ENCODE measurements around the gene XYLB. TPM values are rescaled to one million over a fixed set of nuclear protein-coding genes. Genes with fewer than 3 reads are reported as not detected.

XYLB gene
- total RNA-seq, 4 donors from 2014 or later, result 0.76 to 3.4 (median 1.6) TPM

DNA sequence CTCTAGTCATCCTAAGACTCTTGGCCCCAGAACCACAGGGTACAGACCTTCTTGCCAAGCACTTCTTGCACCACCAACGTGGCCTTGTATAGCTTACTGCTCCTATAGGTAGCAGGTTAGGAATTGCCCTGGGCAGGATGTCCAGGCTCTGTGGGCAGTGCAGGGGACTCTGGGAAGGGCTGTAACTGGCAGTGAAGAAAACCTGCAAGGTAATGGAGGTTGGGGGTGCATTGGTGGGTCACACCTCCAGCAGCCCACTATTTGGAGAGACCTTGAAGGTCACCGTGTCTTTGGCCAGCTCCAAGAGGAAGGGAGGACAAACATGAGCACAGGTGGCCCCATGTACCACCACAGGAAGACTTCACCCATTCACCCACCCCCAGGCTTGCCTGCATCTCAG, 21.3 kb upstream of the XYLB start:
- no peaks in the 10 kb centered on the region for H3K9me3 ChIP-seq
- H3K36me3 ChIP-seq, result no peaks in the 10 kb centered on the region
- H3K27me3 ChIP-seq, result peaks cover 2% of the 10 kb centered on the region
- DNase-seq (ENCODE audit: low spot score in 2 of 2), result no peak
- TF ChIP-seq, protein P1, sequence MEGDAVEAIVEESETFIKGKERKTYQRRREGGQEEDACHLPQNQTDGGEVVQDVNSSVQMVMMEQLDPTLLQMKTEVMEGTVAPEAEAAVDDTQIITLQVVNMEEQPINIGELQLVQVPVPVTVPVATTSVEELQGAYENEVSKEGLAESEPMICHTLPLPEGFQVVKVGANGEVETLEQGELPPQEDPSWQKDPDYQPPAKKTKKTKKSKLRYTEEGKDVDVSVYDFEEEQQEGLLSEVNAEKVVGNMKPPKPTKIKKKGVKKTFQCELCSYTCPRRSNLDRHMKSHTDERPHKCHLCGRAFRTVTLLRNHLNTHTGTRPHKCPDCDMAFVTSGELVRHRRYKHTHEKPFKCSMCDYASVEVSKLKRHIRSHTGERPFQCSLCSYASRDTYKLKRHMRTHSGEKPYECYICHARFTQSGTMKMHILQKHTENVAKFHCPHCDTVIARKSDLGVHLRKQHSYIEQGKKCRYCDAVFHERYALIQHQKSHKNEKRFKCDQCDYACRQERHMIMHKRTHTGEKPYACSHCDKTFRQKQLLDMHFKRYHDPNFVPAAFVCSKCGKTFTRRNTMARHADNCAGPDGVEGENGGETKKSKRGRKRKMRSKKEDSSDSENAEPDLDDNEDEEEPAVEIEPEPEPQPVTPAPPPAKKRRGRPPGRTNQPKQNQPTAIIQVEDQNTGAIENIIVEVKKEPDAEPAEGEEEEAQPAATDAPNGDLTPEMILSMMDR (IDR thresholded peaks at IDR 0.05), result no peak
- TF ChIP-seq EP300 (IDR thresholded peaks at IDR 0.05), result no peak
- TF ChIP-seq POLR2AphosphoS5 (IDR thresholded peaks at IDR 0.05), result no peak
- TF ChIP-seq POLR2A (IDR thresholded peaks at IDR 0.05), result no peak
- H3K27ac ChIP-seq, result no peak overlapping the region
- no peak overlapping the region for H3K4me3 ChIP-seq
- 88% methylated on average over 1 of the region's 2 CpGs for WGBS
- no peaks in the 10 kb centered on the region for H3K4me1 ChIP-seq

DNA sequence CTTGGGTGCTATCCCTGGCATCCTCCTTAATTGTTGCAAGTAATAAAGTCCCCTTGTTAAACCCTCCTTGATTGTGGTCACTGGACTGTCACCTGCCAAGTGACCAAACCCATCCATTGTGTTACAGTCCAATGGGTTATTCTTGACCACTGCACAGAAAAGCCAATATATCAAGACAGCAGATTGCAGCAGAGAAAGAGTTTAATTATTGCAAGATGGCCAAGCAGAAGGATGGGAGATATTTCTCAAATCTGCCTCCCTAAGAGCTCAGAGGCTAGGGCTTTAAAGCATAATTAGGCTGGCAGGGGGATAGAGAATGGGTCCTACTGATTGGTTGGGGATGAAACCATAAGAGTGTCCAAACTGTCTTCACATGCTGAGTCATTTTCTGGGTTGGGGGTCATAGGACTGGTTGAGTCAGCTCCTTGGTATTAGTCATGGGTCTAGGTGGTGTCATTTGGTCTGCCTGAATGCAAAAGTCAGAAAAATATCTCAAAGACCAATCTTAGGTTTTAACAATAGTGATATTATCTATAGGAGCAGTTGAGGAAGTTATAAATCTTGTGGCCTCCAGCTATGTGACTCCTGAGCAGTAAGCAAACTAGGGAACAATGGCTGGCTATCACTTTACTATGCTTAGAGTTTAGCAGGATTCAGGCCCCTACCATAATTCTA, 19.1 kb upstream of the XYLB start:
- Histone ChIP-seq H3K36me3 (no peaks in the 10 kb centered on the region), H3K4me1 (no peaks in the 10 kb centered on the region), H3K9me3 (no peaks in the 10 kb centered on the region), H3K27ac (no peak overlapping the region), H3K4me3 (no peak overlapping the region), H3K27me3 (peaks cover 2% of the 10 kb centered on the region)
- TF ChIP-seq EP300 (IDR thresholded peaks at IDR 0.05), result no peak
- TF ChIP-seq POLR2A (IDR thresholded peaks at IDR 0.05), result no peak
- TF ChIP-seq POLR2AphosphoS5 (IDR thresholded peaks at IDR 0.05), result no peak
- TF ChIP-seq, protein P1 (IDR thresholded peaks at IDR 0.05), result no peak
- no peak for DNase-seq (ENCODE audit: low spot score in 2 of 2)

DNA sequence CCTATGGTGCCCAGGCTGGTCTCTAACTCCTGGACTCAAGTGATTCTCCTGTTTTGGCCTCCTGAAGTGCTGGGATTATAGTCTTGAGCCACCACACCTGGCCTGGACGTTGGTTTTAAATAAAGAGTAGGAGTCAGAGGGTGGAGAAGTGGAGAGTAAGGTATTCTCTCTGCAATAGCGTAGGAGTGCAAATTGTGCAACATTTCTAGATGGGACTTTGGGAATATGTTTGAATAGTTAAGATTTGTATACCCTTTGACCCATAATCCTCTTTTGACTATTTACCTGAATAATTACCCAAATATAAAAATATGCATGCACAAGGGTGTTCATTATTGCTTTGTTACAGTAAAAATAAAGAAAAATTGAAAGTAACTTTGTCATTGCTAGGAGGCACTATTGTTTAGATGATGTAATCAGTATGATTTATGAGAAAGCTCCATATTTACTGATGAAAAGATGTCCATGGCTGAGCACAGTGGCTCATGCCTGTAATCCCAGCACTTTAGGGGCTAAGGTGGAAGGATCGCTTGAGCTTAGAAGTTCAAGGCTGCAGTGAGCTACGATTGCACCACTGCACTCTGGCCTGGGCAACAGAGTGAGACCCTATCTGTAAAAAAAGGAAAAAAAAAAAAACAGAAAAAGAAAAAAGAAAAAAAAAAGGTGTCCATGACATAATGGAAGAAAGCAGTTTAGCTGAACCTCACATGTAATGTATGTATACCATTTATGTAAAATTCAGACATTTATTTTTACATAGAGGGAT, 15.1 kb upstream of the XYLB start:
- Histone ChIP-seq H3K4me3 (no peak overlapping the region), H3K27ac (no peak overlapping the region), H3K36me3 (no peaks in the 10 kb centered on the region), H3K27me3 (no peaks in the 10 kb centered on the region), H3K4me1 (no peaks in the 10 kb centered on the region), H3K9me3 (no peaks in the 10 kb centered on the region)
- TF ChIP-seq, protein P1 (IDR thresholded peaks at IDR 0.05), result no peak
- TF ChIP-seq POLR2AphosphoS5 (IDR thresholded peaks at IDR 0.05) (no peak), EP300 (IDR thresholded peaks at IDR 0.05) (no peak), POLR2A (IDR thresholded peaks at IDR 0.05) (no peak)
- DNase-seq (ENCODE audit: low spot score in 2 of 2), result no peak
- WGBS, result 83% methylated on average over 4 of the region's 4 CpGs

DNA sequence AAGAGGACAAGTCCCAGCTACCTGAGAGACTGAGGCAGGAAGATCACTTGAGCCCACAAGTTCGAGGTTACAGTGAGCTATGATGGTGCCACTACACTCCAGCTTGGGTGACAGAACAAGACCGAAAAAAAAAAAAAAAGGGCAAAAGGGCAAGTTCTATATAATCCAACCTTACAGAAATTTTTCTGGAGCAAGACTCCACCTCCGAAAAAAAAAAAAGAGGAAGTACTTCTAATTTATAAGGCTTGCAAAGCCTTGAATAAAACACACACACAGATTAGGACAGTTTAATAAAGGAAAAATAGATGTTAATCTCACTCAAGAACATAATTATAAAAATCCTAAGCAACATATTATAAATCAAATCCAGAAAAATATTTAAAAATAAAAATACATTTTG, 14.4 kb upstream of the XYLB start:
- Histone ChIP-seq H3K27ac (no peak overlapping the region), H3K4me1 (no peaks in the 10 kb centered on the region), H3K9me3 (no peaks in the 10 kb centered on the region), H3K36me3 (no peaks in the 10 kb centered on the region), H3K27me3 (no peaks in the 10 kb centered on the region), H3K4me3 (no peak overlapping the region)
- DNase-seq (ENCODE audit: low spot score in 2 of 2), result no peak
- 62% methylated on average over 3 of the region's 3 CpGs for WGBS
- TF ChIP-seq EP300 (IDR thresholded peaks at IDR 0.05), result no peak
- TF ChIP-seq, protein P1 (IDR thresholded peaks at IDR 0.05), result no peak
- TF ChIP-seq POLR2A (IDR thresholded peaks at IDR 0.05), result no peak
- no peak for TF ChIP-seq POLR2AphosphoS5 (IDR thresholded peaks at IDR 0.05)

Data from suprapubic skin (tissue), 4 donors.